GM12878 (cell line): ENCODE data around the gene EPAS1. TPM values are rescaled to one million over a fixed set of nuclear protein-coding genes. Genes with fewer than 3 reads are reported as not detected.

Experiments
- ATAC-seq: fragments of 200-7000 bp; cut with Tn5 transposase; 3 replicates; pipeline ENCODE4 v1.9.1; 2020; ENCODE audit warnings: mild to moderate bottlenecking, moderate library complexity
- BruUV-seq: library from RNA; stranded (reverse); fragments of 400-500 nt; replicated peaks from 2 replicates; lab custom pipeline; 2021; lab: Mats Ljungman, UMichigan
- CTCF ChIA-PET: fragments of 300-600 bp; sonication (Branson Sonifier 250); formaldehyde crosslinking; extraction: SDS; loops from one replicate; lab custom pipeline; 2021; ENCODE audit warnings: inconsistent platforms; lab: Yijun Ruan, JAX
- POLR2A ChIA-PET: fragments of 350-600 bp; formaldehyde crosslinking; extraction: SDS; loops from one replicate; lab custom pipeline; 2021; ENCODE audit warnings: inconsistent platforms; lab: Charles Lee
- RAD21 ChIA-PET: fragments of 300-600 bp; sonication (Branson Sonifier 250); formaldehyde crosslinking; loops from one replicate; lab custom pipeline; 2023; ENCODE audit warnings: antibody characterized with exemption; ENCODE audit not compliant: unreplicated experiment; lab: Charles Lee
- SMC1A ChIA-PET: fragments of 300-600 bp; sonication (Branson Sonifier 250); formaldehyde crosslinking; loops from one replicate; lab custom pipeline; 2023; ENCODE audit not compliant: unreplicated experiment, uncharacterized antibody; lab: Charles Lee
- DNase-seq: peaks from one replicate; pipeline ENCODE4 v3.0.0-alpha.2; 2011; ENCODE audit warnings: low read depth, low spot score
- FAIRE-seq: peaks from 3 replicates; lab custom pipeline; 2011; peaks lifted over from hg19 to GRCh38; lab: Jason Lieb, UNC
- H2AFZ ChIP-seq: 2 replicates; pipeline ENCODE4 v1.6.0; 2011; ENCODE audit warnings: low read depth, low read length, control low read depth; ENCODE audit not compliant: control insufficient read depth
- H3K27ac ChIP-seq: 2 replicates; pipeline ENCODE4 v1.5.1; 2011; ENCODE audit warnings: control low read depth; ENCODE audit not compliant: control insufficient read depth, insufficient read depth
- H3K27me3 ChIP-seq, 2 experiments: replicated peaks in 1 of 2; 2 replicates each; pipeline versions ENCODE4 v1.6.0 to v1.6.1; 2011; ENCODE audit warnings: low read length in 1 of 2; ENCODE audit not compliant: control insufficient read depth in 2 of 2, insufficient read depth in 2 of 2
- H3K36me3 ChIP-seq, 2 experiments: 2 replicates each; pipeline ENCODE4 v1.5.1; 2011; ENCODE audit warnings: low read length in 1 of 2; ENCODE audit not compliant: control insufficient read depth in 2 of 2, insufficient read depth in 2 of 2
- H3K4me1 ChIP-seq: 2 replicates; pipeline ENCODE4 v1.6.1; 2011; ENCODE audit warnings: mild to moderate bottlenecking, low read length, moderate library complexity, mixed read lengths; ENCODE audit not compliant: control insufficient read depth, insufficient read depth
- H3K4me2 ChIP-seq: 2 replicates; pipeline ENCODE4 v1.6.0; 2011; ENCODE audit warnings: control low read depth; ENCODE audit not compliant: control insufficient read depth, insufficient read depth
- H3K4me3 ChIP-seq: fragments of 200-600 bp; sonication (generic); 2 replicates; pipeline ENCODE4 v1.5.1; 2016
- H3K79me2 ChIP-seq: 2 replicates; pipeline ENCODE4 v1.6.0; 2011; ENCODE audit warnings: low read length; ENCODE audit not compliant: control insufficient read depth, insufficient read depth
- H3K9ac ChIP-seq: 2 replicates; pipeline ENCODE4 v1.8.0; 2011; ENCODE audit warnings: low read length, control low read depth, mixed read lengths; ENCODE audit not compliant: control insufficient read depth, insufficient read depth
- H3K9me3 ChIP-seq: replicated peaks from 3 replicates; pipeline ENCODE4 v1.5.1; 2011; ENCODE audit warnings: mild to moderate bottlenecking, low read length; ENCODE audit not compliant: control insufficient read depth, insufficient read depth
- H4K20me1 ChIP-seq: 2 replicates; pipeline ENCODE4 v1.6.0; 2011; ENCODE audit not compliant: control insufficient read depth, insufficient read depth
- NFYA ChIP-seq: IDR thresholded peaks from 2 replicates; pipeline ENCODE4 v1.6.1; 2011; ENCODE audit warnings: low read depth, mild to moderate bottlenecking, low read length, improper control_type of control experiment, borderline replicate concordance
- RELA ChIP-seq: fragments of 450-650 bp; IDR thresholded peaks from 2 replicates; pipeline ENCODE4 v1.8.0; 2014; ENCODE audit warnings: borderline replicate concordance; ENCODE audit not compliant: partially characterized antibody
- SMAD5 ChIP-seq: IDR thresholded peaks from 2 replicates; pipeline ENCODE4 v1.6.1; 2016; ENCODE audit warnings: antibody characterized with exemption, low read depth
- TCF12 ChIP-seq: IDR thresholded peaks from 2 replicates; pipeline ENCODE4 v1.6.1; 2011; ENCODE audit warnings: low read depth, mild to moderate bottlenecking, low read length
- ZNF207 ChIP-seq: fragments of 450-650 bp; IDR thresholded peaks from 2 replicates; pipeline ENCODE4 v1.6.1; 2014; ENCODE audit warnings: antibody characterized with exemption, mild to moderate bottlenecking, borderline replicate concordance
- ZZZ3 ChIP-seq: IDR thresholded peaks from 2 replicates; pipeline ENCODE4 v1.6.1; 2011; ENCODE audit warnings: low read depth; ENCODE audit not compliant: control insufficient read depth, insufficient read length
- WGBS: methylation state at CpG from one replicate; pipeline ENCODE4 v1.1.6; 2016; ENCODE audit warnings: low lambda C conversion rate; ENCODE audit not compliant: insufficient replicate concordance, insufficient coverage; ENCODE audit errors: missing lambda C conversion rate; 5-methylcytosine and 5-hydroxymethylcytosine counted together
- in situ Hi-C: fragments of 300-500 bp; cut with MboI; formaldehyde crosslinking; loops from 9 replicates; pipeline ENCODE4 v1.14.3; 2018; ENCODE audit warnings: mixed read lengths
- intact Hi-C: fragments of 100-400 bp; cut with micrococcal nuclease; formaldehyde crosslinking; loops from one replicate; pipeline ENCODE4 v1.14.2; 2022; ENCODE audit not compliant: unreplicated experiment
- polyA plus RNA-seq, 11 experiments: library from polyadenylated mRNA; depleted of rRNA in 4 of 11; unstranded in 6 of 11; stranded (reverse) in 5 of 11; fragments of >200 nt; fragmentation: Nextera tagmentation in 4 of 11; fragmentation: Illumina TruSeq in 1 of 11; extraction: Ambion mirVana in 4 of 11; extraction: Trizol in 1 of 11; gene quantifications; 1 replicate in 1 of 11; 2 replicates in 10 of 11; pipeline versions ENCODE4 v1.2.1 to v1.2.3, GENCODE V29; 2011 to 2016; ENCODE audit warnings: inconsistent platforms in 2 of 11, missing spikeins in 2 of 11, low read depth in 1 of 11
- total RNA-seq, 4 experiments: library from RNA; depleted of rRNA in 3 of 4; stranded (reverse); fragments of >200 nt in 3 of 4; fragmentation: Illumina TruSeq in 1 of 4; extraction: Trizol in 1 of 4; gene quantifications; 2 replicates each; pipeline versions ENCODE4 v1.2.1 to v1.2.3, GENCODE V29; 2013 to 2021

EPAS1 gene
- total and polyA plus RNA-seq, 10 of the 15 experiments (the other 5 are each of a cell fraction or from before 2014, with no cell fraction given): 0.11 to 22.0 (median 1.3) TPM; not detected in 1

DNA sequence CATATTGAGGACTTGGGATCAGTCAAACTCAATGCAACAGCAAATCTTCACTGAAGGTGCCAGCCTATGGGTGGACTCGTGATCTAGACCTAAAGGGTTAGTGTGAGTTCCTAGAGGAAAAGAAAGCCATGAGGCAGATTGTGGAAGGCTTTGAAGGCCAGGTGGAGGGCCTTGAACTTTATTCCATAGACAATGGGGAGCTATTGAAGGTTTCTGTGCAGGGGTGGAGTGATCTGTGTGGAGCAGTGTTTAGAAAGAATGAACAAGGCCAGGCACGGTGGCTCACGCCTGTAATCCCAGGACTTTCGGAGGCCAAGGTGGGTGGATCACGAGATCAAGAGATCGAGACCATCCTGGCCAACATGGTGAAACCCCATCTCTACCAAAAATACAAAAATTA is 61.5 kb downstream of the EPAS1 start:
- no peaks in the 10 kb centered on the region for H4K20me1 ChIP-seq
- no peak overlapping the region for H3K9ac ChIP-seq
- POLR2A ChIA-PET: interaction anchor here (0.7 kb wide), 1 partner anchor 679 kb away, joined by 7 read pairs; no protein-coding TSS in a partner anchor
- no peaks in the 10 kb centered on the region for H3K9me3 ChIP-seq
- no peak overlapping the region for H2AFZ ChIP-seq
- CTCF ChIA-PET: no interaction called here
- ATAC-seq (no peak), DNase-seq (no peak), FAIRE-seq (no peak)
- RAD21 ChIA-PET: no interaction called here
- H3K4me2 ChIP-seq: no peak overlapping the region
- H3K4me3 ChIP-seq: no peak overlapping the region
- no TSS peak for BruUV-seq
- WGBS: 33% methylated on average over 6 of the region's 6 CpGs
- SMC1A ChIA-PET: interaction anchor here (1.1 kb wide), 1 partner anchor 295 kb away, joined by 3 read pairs; no protein-coding TSS in a partner anchor
- intact Hi-C loops: no loop called here
- H3K27ac ChIP-seq: no peak overlapping the region
- no peaks in the 10 kb centered on the region for H3K36me3 ChIP-seq
- in situ Hi-C loops: loop anchor here (25.0 kb wide), 1 partner anchor 721 kb away; no protein-coding TSS in a partner anchor
- no peaks in the 10 kb centered on the region for H3K79me2 ChIP-seq
- H3K27me3 ChIP-seq: peaks cover 0 to 4% of the 10 kb centered on the region in 2 experiments; a peak in 2 of 4 replicates
- no peaks in the 10 kb centered on the region for H3K4me1 ChIP-seq
- TF ChIP-seq RELA (no peak), ZZZ3 (no peak)

DNA sequence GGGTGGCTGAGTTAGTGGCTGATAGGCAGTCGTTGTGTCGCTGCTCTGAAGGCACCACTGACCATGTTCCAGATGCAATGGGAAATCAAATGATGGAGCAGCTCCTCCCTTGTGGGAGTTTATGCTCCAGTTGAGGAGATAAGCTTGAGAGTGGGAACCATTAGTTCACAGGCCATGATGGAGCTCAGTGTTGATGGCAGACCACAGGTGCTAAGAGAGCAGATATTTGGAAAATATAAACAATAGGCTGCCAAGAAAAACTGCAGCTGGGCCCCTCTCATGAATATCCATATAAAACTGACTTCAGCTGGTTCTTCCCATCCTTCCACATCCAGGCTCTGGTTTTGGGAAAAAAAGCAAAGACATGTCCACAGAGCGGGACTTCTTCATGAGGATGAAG is 63.1 kb downstream of the EPAS1 start:
- BruUV-seq: no TSS peak
- Histone ChIP-seq H3K79me2 (no peaks in the 10 kb centered on the region), H3K36me3 (no peaks in the 10 kb centered on the region), H4K20me1 (no peaks in the 10 kb centered on the region), H3K27ac (no peak overlapping the region), H3K27me3 (peaks cover 0 to 4% of the 10 kb centered on the region in 2 experiments; a peak in 2 of 4 replicates), H3K9me3 (no peaks in the 10 kb centered on the region), H2AFZ (no peak overlapping the region), H3K4me3 (no peak overlapping the region), H3K4me2 (no peak overlapping the region), H3K4me1 (no peaks in the 10 kb centered on the region), H3K9ac (no peak overlapping the region)
- 53% methylated on average over 3 of the region's 3 CpGs for WGBS
- ChIA-PET CTCF (interaction anchor here (0.9 to 1.5 kb wide), 3 partner anchors 131 to 297 kb away, joined by 4 to 5 read pairs (median 4); no protein-coding TSS in a partner anchor), POLR2A (no interaction called here), RAD21 (interaction anchor here (0.9 to 1.0 kb wide), 2 partner anchors 282 to 297 kb away, joined by 3 to 5 read pairs; no protein-coding TSS in a partner anchor), SMC1A (interaction anchor here (1.1 to 5.2 kb wide), 5 partner anchors 11 to 298 kb away, joined by 3 to 81 read pairs (median 4); no protein-coding TSS in a partner anchor)
- FAIRE-seq: no peak
- intact Hi-C loops: no loop called here
- no peak for ATAC-seq
- TF ChIP-seq NFYA: no peak
- TF ChIP-seq SMAD5: no peak
- TF ChIP-seq TCF12: no peak
- no peak for TF ChIP-seq ZNF207
- no peak for DNase-seq
- in situ Hi-C loops: loop anchor here (25.0 kb wide), 1 partner anchor 723 kb away; no protein-coding TSS in a partner anchor
